Breast epithelium (tissue), 3 donors: ENCODE measurements around the gene TMEM108.

Experiments used
- CTCF ChIP-seq, 3 donors: fragments of 450-650 bp; IDR thresholded peaks; one replicate each; pipeline ENCODE4 v1.5.1; 2016 to 2017; ENCODE audit warnings: antibody characterized with exemption in 3 of 3, mild to moderate bottlenecking in 3 of 3, moderate library complexity in 3 of 3
- POLR2A ChIP-seq: fragments of 450-650 bp; IDR thresholded peaks from one replicate; pipeline ENCODE4 v1.6.1; 2016; ENCODE audit warnings: antibody characterized with exemption, mild to moderate bottlenecking, moderate library complexity
- POLR2AphosphoS5 ChIP-seq, 3 donors: sonication (generic); formaldehyde crosslinking; IDR thresholded peaks; one replicate each; pipeline ENCODE4 v1.6.1; 2017; ENCODE audit warnings: antibody characterized with exemption in 3 of 3

DNA sequence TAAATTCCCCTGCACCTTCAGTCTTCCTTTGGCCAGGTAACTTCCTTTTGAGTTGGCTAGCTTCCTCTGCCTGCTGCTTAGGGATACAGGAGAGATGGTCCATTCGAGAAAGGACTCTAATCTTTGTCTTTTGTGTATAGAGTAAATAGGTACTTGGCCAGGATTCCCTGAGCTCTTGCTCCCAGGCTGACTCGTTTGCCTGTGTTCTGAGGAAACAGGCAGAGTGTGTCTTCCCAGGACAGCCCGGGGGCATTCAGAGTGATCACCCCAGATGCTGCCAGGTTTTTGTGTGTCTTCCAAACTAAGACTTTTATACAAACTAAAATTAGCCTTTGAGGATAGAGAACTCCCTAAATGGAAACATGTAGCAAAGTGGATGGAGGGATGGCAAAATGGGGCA lies 39.5 kb downstream of the TMEM108 start:
- TF ChIP-seq CTCF (IDR thresholded peaks at IDR 0.05) (no peak), POLR2A (no peak), POLR2AphosphoS5 (IDR thresholded peaks at IDR 0.05) (no peak)
